HepG2 (cell line): ENCODE results near the gene HPCAL1. TPM values are rescaled to one million over a fixed set of nuclear protein-coding genes. Genes with fewer than 3 reads are reported as not detected.

Source experiments
- EEA1 ChIP-seq: sonication (generic); formaldehyde crosslinking; IDR thresholded peaks from 2 replicates; pipeline ENCODE4 v1.5.1; 2020; ENCODE audit warnings: mild to moderate bottlenecking, missing genetic modification reagents, borderline replicate concordance
- ELF4 ChIP-seq: sonication (generic); formaldehyde crosslinking; IDR thresholded peaks from 2 replicates; pipeline ENCODE4 v1.5.0; 2020; ENCODE audit warnings: missing genetic modification reagents, mild to moderate bottlenecking, moderate library complexity, borderline replicate concordance
- FOXO1 ChIP-seq: sonication (generic); formaldehyde crosslinking; IDR thresholded peaks from 2 replicates; pipeline ENCODE4 v1.4.0; 2020; ENCODE audit warnings: missing genetic modification reagents
- GABPA ChIP-seq, 2 experiments: IDR thresholded peaks; 2 replicates each; pipeline ENCODE4 v1.6.1; 2011 to 2016; ENCODE audit warnings: low read depth in 2 of 2, low read length in 1 of 2, missing biosample characterization in 1 of 2, missing genetic modification characterization in 1 of 2
- HCFC1 ChIP-seq: fragments of 150-350 bp; IDR thresholded peaks from 2 replicates; pipeline ENCODE4 v1.6.1; 2014; ENCODE audit warnings: low read depth, low read length
- MLLT10 ChIP-seq: sonication (generic); formaldehyde crosslinking; IDR thresholded peaks from 2 replicates; pipeline ENCODE4 v1.4.0; 2020; ENCODE audit warnings: missing genetic modification reagents
- NFYC ChIP-seq: IDR thresholded peaks from 2 replicates; pipeline ENCODE4 v1.6.1; 2016; ENCODE audit warnings: missing genetic modification reagents, missing compliant biosample characterization
- NR1H2 ChIP-seq: sonication (generic); formaldehyde crosslinking; IDR thresholded peaks from 2 replicates; pipeline ENCODE4 v1.8.1; 2022; ENCODE audit warnings: low read depth, missing genetic modification reagents, borderline replicate concordance
- RXRB ChIP-seq: IDR thresholded peaks from 2 replicates; pipeline ENCODE4 v1.6.1; 2016; ENCODE audit warnings: borderline replicate concordance, missing genetic modification reagents, missing compliant biosample characterization
- ZSCAN31 ChIP-seq: sonication (generic); formaldehyde crosslinking; IDR thresholded peaks from 2 replicates; pipeline ENCODE4 v1.5.0; 2020; ENCODE audit warnings: low read depth, mild to moderate bottlenecking, missing genetic modification reagents
- polyA plus RNA-seq, 8 experiments: library from polyadenylated mRNA; depleted of rRNA in 3 of 8; stranded (reverse) in 7 of 8; unstranded in 1 of 8; fragments of >200 nt; fragmentation: Illumina TruSeq in 4 of 8; extraction: Trizol in 4 of 8; gene quantifications; 2 replicates each; pipeline versions ENCODE4 v1.2.1 to v1.2.3, GENCODE V29; 2011 to 2016; ENCODE audit warnings: low read depth in 4 of 8, missing spikeins in 1 of 8, mixed read lengths in 1 of 8; ENCODE audit not compliant: insufficient read depth in 1 of 8
- total RNA-seq, 5 experiments: library from RNA; depleted of rRNA; stranded (reverse); fragments of >200 nt; fragmentation: Illumina TruSeq; extraction: Trizol; gene quantifications; 2 replicates each; pipeline ENCODE4 v1.2.3, GENCODE V29; 2016; ENCODE audit warnings: low read depth in 1 of 5
- TF ChIP-seq, protein P1 (sequence below), 2 experiments: fragments of 450-650 bp in 1 of 2; sonication (generic) in 1 of 2; formaldehyde crosslinking in 1 of 2; IDR thresholded peaks; 2 replicates each; pipeline versions ENCODE4 v1.6.1 to v1.8.0; 2016 to 2022; ENCODE audit warnings: antibody characterized with exemption in 1 of 2, mild to moderate bottlenecking in 1 of 2, missing genetic modification reagents in 1 of 2
- TF ChIP-seq, protein P2 (sequence below): sonication (generic); formaldehyde crosslinking; IDR thresholded peaks from 2 replicates; pipeline ENCODE4 v1.4.0; 2020; ENCODE audit warnings: missing genetic modification reagents
- TF ChIP-seq, protein P3 (sequence below): IDR thresholded peaks from 2 replicates; pipeline ENCODE4 v1.6.1; 2016; ENCODE audit warnings: low read depth

Gene HPCAL1
- total and polyA plus RNA-seq, 2 of the 13 experiments (the other 11 are each of a cell fraction or from before 2014, with no cell fraction given): 29.5 to 29.9 TPM

DNA sequence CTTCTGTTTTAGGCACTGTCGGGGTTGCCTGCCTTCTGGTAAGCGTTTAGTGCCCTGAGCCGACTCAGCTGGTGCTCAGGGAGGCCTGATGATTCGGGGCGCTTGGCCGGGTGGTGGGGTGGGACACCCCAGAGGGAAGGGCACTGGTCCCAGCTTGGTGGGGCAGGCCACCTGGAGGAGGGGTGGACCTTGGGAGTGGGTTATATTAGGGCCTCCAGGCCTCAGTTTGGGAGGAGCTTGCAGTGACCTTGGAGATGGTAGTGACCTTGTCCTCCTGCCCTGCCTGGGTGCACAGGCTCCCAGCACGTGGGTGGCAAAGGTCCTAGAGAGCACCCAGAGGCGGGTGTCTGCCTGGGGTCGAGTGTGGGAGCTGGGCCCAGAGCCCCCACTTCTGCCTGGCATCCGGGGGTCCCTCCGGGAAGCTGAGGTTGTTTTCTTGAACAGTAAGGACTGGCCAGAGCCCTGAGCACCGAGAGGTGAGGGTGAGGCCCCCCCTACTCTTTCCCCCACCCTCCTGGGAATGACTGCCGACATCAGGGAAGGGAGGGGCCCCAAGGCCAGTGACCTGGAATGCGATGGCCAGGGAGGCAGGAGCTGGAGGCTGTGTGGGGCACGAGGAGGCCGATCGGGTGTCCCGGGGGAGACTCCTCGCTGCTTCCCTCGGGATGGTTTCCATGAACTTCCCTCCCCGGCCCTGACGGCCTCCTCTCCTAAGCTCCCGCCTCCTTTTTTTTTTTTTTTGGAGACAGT lies 61.3 kb downstream of the HPCAL1 start (continued):
- TF ChIP-seq, protein P1, sequence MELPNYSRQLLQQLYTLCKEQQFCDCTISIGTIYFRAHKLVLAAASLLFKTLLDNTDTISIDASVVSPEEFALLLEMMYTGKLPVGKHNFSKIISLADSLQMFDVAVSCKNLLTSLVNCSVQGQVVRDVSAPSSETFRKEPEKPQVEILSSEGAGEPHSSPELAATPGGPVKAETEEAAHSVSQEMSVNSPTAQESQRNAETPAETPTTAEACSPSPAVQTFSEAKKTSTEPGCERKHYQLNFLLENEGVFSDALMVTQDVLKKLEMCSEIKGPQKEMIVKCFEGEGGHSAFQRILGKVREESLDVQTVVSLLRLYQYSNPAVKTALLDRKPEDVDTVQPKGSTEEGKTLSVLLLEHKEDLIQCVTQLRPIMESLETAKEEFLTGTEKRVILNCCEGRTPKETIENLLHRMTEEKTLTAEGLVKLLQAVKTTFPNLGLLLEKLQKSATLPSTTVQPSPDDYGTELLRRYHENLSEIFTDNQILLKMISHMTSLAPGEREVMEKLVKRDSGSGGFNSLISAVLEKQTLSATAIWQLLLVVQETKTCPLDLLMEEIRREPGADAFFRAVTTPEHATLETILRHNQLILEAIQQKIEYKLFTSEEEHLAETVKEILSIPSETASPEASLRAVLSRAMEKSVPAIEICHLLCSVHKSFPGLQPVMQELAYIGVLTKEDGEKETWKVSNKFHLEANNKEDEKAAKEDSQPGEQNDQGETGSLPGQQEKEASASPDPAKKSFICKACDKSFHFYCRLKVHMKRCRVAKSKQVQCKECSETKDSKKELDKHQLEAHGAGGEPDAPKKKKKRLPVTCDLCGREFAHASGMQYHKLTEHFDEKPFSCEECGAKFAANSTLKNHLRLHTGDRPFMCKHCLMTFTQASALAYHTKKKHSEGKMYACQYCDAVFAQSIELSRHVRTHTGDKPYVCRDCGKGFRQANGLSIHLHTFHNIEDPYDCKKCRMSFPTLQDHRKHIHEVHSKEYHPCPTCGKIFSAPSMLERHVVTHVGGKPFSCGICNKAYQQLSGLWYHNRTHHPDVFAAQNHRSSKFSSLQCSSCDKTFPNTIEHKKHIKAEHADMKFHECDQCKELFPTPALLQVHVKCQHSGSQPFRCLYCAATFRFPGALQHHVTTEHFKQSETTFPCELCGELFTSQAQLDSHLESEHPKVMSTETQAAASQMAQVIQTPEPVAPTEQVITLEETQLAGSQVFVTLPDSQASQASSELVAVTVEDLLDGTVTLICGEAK (IDR thresholded peaks at IDR 0.05): no peak
- TF ChIP-seq, protein P1 (CRISPR knock-in tag; IDR thresholded peaks at IDR 0.05): no peak
- TF ChIP-seq EEA1 (CRISPR knock-in tag) (no peak), ZSCAN31 (CRISPR knock-in tag) (no peak), MLLT10 (CRISPR knock-in tag) (no peak), HCFC1 (no peak), ELF4 (CRISPR knock-in tag) (no peak), RXRB (CRISPR knock-in tag) (peak; percentile 63; the same call in 1 of the 2 replicates), GABPA (IDR thresholded peaks at IDR 0.05; ENCODE audit: low read depth, low read length) (no peak), GABPA (CRISPR knock-in tag; IDR thresholded peaks at IDR 0.05; ENCODE audit: low read depth) (no peak), FOXO1 (CRISPR knock-in tag) (0 out of 2 replicates have a peak, but pooled peaks have one; percentile 33), NFYC (CRISPR knock-in tag) (no peak), NR1H2 (no peak)
- TF ChIP-seq, protein P2, sequence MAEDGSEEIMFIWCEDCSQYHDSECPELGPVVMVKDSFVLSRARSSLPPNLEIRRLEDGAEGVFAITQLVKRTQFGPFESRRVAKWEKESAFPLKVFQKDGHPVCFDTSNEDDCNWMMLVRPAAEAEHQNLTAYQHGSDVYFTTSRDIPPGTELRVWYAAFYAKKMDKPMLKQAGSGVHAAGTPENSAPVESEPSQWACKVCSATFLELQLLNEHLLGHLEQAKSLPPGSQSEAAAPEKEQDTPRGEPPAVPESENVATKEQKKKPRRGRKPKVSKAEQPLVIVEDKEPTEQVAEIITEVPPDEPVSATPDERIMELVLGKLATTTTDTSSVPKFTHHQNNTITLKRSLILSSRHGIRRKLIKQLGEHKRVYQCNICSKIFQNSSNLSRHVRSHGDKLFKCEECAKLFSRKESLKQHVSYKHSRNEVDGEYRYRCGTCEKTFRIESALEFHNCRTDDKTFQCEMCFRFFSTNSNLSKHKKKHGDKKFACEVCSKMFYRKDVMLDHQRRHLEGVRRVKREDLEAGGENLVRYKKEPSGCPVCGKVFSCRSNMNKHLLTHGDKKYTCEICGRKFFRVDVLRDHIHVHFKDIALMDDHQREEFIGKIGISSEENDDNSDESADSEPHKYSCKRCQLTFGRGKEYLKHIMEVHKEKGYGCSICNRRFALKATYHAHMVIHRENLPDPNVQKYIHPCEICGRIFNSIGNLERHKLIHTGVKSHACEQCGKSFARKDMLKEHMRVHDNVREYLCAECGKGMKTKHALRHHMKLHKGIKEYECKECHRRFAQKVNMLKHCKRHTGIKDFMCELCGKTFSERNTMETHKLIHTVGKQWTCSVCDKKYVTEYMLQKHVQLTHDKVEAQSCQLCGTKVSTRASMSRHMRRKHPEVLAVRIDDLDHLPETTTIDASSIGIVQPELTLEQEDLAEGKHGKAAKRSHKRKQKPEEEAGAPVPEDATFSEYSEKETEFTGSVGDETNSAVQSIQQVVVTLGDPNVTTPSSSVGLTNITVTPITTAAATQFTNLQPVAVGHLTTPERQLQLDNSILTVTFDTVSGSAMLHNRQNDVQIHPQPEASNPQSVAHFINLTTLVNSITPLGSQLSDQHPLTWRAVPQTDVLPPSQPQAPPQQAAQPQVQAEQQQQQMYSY (CRISPR knock-in tag): no peak
- TF ChIP-seq, protein P3, sequence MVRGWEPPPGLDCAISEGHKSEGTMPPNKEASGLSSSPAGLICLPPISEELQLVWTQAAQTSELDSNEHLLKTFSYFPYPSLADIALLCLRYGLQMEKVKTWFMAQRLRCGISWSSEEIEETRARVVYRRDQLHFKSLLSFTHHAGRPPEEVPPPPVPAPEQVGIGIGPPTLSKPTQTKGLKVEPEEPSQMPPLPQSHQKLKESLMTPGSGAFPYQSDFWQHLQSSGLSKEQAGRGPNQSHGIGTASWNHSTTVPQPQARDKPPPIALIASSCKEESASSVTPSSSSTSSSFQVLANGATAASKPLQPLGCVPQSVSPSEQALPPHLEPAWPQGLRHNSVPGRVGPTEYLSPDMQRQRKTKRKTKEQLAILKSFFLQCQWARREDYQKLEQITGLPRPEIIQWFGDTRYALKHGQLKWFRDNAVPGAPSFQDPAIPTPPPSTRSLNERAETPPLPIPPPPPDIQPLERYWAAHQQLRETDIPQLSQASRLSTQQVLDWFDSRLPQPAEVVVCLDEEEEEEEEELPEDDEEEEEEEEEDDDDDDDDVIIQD (CRISPR knock-in tag): no peak
